Right lobe of liver (tissue), 6 donors: ENCODE data around the gene MED14. TPM values are rescaled to one million over a fixed set of nuclear protein-coding genes. Genes with fewer than 3 reads are reported as not detected.

Experiments
- ATAC-seq, 4 donors: fragments of 200-7000 bp; cut with Tn5 transposase; one replicate each; pipeline ENCODE4 v1.9.1; 2020; ENCODE audit warnings: mild to moderate bottlenecking in 4 of 4, moderate library complexity in 4 of 4
- DNase-seq, 3 donors: peaks; one replicate each; pipeline ENCODE4 v3.0.0-alpha.2; 2020
- H3K27ac ChIP-seq, 3 donors: fragments of 200-600 bp; one replicate each; pipeline ENCODE4 v1.8.0; 2022
- H3K27me3 ChIP-seq, 2 donors: fragments of 200-600 bp; one replicate each; pipeline ENCODE4 v1.8.0; 2022
- H3K36me3 ChIP-seq, 4 donors: fragments of 200-600 bp; sonication (generic) in 1 of 4; one replicate each; pipeline versions ENCODE4 v1.5.1 to v1.8.0; 2017 to 2022; ENCODE audit warnings: control low read depth in 1 of 4
- H3K4me1 ChIP-seq, 4 donors: fragments of 200-600 bp; sonication (generic) in 1 of 4; one replicate each; pipeline versions ENCODE4 v1.5.1 to v1.8.0; 2017 to 2022; ENCODE audit warnings: control low read depth in 1 of 4
- H3K4me3 ChIP-seq, 3 donors: fragments of 200-600 bp; one replicate each; pipeline ENCODE4 v1.8.0; 2022
- H3K9me3 ChIP-seq, 4 donors: fragments of 200-600 bp; sonication (generic) in 1 of 4; one replicate each; pipeline versions ENCODE4 v1.5.1 to v1.8.0; 2017 to 2022; ENCODE audit warnings: control low read depth in 1 of 4
- POLR2A ChIP-seq: fragments of 450-650 bp; IDR thresholded peaks from one replicate; pipeline ENCODE4 v1.6.1; 2017; ENCODE audit warnings: antibody characterized with exemption, mild to moderate bottlenecking
- whole genome bisulfite sequencing: methylation state at CpG from one replicate; pipeline ENCODE4 v1.1.6; 2018; ENCODE audit warnings: low coverage, low lambda C conversion rate; ENCODE audit not compliant: insufficient coverage; ENCODE audit errors: missing lambda C conversion rate; 5-methylcytosine and 5-hydroxymethylcytosine counted together
- intact Hi-C, 2 donors: fragments of 100-400 bp; cut with DNase I; formaldehyde crosslinking; loops; one replicate each; pipeline versions ENCODE4 v1.11.2 to v1.14.1; 2022
- total RNA-seq, 6 experiments: library from RNA; depleted of rRNA in 2 of 6; stranded (reverse); fragments of >200 nt in 2 of 6; fragmentation: NEBNext Ultra II Directional in 3 of 6; extraction: Animal tissue kit (Norgen Biotek cat#: 25700) in 3 of 6; gene quantifications; one replicate each; pipeline versions ENCODE4 v1.1.0 to v1.2.4, GENCODE V29; 2016 to 2023
- TF ChIP-seq, protein P1 (sequence below), 4 donors: fragments of 200-600 bp in 3 of 4; fragments of 450-650 bp in 1 of 4; IDR thresholded peaks; one replicate each; pipeline versions ENCODE4 v1.5.1 to v1.8.0; 2016 to 2022; ENCODE audit warnings: antibody characterized with exemption in 4 of 4, mild to moderate bottlenecking in 2 of 4
- donor health status: DM: no; HTN: yes; CAD: no.
- donor health status: DM: no; HTN: no; CAD: no.
- donor health status: DM: no; HTN: no; CAD: no.
- donor health status: DM: no; HTN: yes; CAD: no.
- donor health status: DM: no; HTN: yes; CAD: no.

The MED14 gene
- total RNA-seq, 6 experiments from 2014 or later: 13.6 to 28.4 (median 24.2) TPM

DNA sequence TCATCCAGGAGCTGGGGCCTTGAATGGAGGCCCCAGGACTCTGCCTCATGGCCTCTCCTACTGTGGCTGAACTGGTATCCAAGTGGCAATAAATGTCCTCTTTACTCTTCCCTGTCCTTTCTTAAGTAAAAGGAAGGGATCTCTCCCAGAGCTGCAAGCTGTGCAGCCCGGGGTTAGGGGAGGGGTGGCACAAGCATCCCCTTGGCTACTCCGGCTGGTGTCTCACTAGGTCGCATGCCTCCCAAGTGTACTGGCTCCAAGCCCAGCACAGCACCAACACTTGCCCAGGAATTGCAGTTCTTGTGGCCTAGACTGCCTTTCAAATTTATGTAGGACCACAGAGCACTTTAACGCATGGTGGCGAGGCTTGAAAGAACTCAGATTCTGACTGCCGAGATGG lies 44.7 kb upstream of the MED14 start:
- no peak for ATAC-seq
- Histone ChIP-seq H3K4me1 (no peaks in the 10 kb centered on the region), H3K9me3 (no peaks in the 10 kb centered on the region), H3K27me3 (peaks cover 0 to 8% of the 10 kb centered on the region in 2 donors), H3K36me3 (no peaks in the 10 kb centered on the region), H3K27ac (no peak overlapping the region), H3K4me3 (no peak overlapping the region)
- TF ChIP-seq POLR2A: no peak
- TF ChIP-seq, protein P1, sequence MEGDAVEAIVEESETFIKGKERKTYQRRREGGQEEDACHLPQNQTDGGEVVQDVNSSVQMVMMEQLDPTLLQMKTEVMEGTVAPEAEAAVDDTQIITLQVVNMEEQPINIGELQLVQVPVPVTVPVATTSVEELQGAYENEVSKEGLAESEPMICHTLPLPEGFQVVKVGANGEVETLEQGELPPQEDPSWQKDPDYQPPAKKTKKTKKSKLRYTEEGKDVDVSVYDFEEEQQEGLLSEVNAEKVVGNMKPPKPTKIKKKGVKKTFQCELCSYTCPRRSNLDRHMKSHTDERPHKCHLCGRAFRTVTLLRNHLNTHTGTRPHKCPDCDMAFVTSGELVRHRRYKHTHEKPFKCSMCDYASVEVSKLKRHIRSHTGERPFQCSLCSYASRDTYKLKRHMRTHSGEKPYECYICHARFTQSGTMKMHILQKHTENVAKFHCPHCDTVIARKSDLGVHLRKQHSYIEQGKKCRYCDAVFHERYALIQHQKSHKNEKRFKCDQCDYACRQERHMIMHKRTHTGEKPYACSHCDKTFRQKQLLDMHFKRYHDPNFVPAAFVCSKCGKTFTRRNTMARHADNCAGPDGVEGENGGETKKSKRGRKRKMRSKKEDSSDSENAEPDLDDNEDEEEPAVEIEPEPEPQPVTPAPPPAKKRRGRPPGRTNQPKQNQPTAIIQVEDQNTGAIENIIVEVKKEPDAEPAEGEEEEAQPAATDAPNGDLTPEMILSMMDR (IDR thresholded peaks at IDR 0.05): no peak
- intact Hi-C loops: no loop called here
- 53% methylated on average over 3 of the region's 6 CpGs for WGBS
- DNase-seq: no peak

DNA sequence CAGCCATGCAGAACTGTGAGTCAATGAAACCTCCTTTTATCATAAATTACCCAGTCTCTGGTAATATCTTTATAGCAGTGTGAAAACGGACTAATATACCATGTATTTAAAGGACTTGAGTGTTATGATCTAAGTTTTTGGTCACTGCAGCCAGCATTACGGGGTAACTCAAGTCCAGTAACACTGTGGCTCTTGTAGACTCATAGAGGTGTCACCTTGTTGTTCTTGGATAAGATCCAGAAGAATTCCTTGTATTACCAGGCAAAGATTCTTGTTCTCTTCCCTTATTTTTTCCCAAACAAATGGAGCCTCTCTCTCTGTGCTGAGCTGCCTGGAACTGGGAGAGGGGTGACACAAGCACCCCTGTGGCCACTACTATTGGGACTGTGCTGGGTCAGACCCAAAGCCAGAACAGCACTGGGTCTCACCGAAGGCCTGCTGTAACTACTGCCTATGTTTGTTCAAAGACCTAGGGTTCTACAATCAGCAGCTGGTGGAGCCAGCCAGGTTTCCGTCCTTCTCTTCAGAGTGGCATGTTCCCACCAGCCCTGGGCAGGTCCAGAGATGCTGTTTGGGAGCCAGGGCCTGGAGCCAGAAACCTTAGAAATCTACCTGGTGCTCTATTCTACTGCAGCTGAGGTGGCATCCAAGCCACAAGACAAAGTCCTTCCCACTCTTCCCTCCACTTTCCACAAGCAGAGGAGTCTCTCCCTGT lies 43.7 kb upstream of the MED14 start:
- H3K27ac ChIP-seq: no peak overlapping the region
- intact Hi-C loops: no loop called here
- H3K4me1 ChIP-seq: no peaks in the 10 kb centered on the region
- no peaks in the 10 kb centered on the region for H3K36me3 ChIP-seq
- TF ChIP-seq POLR2A: no peak
- TF ChIP-seq, protein P1 (IDR thresholded peaks at IDR 0.05): no peak
- ATAC-seq (no peak), DNase-seq (no peak)
- WGBS: 64% methylated on average over 4 of the region's 4 CpGs
- no peak overlapping the region for H3K4me3 ChIP-seq
- peaks cover 0 to 8% of the 10 kb centered on the region in 2 donors for H3K27me3 ChIP-seq
- H3K9me3 ChIP-seq: no peaks in the 10 kb centered on the region

DNA sequence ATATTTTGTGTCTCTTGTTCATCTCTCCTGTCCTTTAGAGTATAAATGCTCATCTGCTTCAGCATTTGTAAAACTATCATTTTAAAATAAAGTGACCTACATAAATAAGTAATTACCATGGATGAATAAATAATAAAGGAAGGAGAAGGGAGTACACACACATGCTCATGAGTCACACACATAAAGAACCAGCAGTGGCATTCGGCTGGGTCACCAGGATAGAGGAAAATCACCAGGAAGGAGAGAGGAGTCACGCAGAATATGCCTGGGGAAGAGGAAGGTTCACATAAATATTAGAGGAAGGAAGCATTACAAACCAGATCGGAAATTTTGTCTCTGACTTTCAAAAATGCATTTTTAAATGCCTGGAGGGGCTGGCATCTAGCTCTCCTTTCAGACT lies 38.5 kb upstream of the MED14 start:
- Histone ChIP-seq H3K4me1 (peaks cover 0 to 3% (median 0%) of the 10 kb centered on the region in 4 donors), H3K9me3 (no peaks in the 10 kb centered on the region), H3K27me3 (peaks cover 0 to 8% of the 10 kb centered on the region in 2 donors), H3K27ac (no peak overlapping the region), H3K36me3 (no peaks in the 10 kb centered on the region), H3K4me3 (no peak overlapping the region)
- intact Hi-C loops: no loop called here
- WGBS: 44% methylated on average over 3 of the region's 3 CpGs
- TF ChIP-seq, protein P1 (IDR thresholded peaks at IDR 0.05): no peak
- TF ChIP-seq POLR2A: no peak
- ATAC-seq: peak in 2 of 4 donors; percentile 63 to 85
- DNase-seq: no peak

DNA sequence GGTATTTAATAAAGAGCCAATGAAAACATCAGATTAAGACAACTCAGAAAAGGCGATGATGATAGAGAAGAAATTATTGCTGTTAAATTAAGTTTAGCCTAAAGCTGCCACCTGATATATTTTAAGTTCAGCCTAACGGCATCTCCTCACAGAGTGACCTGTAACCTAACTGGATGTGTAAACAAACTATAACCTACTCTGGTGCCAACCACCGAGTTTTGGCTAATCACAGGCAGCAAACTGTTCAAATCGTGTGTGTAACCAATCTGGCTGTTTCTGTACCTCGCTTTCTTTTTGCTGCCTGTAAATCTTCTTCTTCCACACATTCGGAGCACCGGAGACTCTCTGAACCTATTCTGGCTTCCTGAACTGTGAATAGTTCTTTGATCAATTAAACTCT lies 37.8 kb upstream of the MED14 start:
- peaks cover 0 to 3% (median 0%) of the 10 kb centered on the region in 4 donors for H3K4me1 ChIP-seq
- no peaks in the 10 kb centered on the region for H3K36me3 ChIP-seq
- H3K27ac ChIP-seq: no peak overlapping the region
- no peaks in the 10 kb centered on the region for H3K9me3 ChIP-seq
- ATAC-seq (peak; percentile 78 to 90 (median 84)), DNase-seq (peak in 1 of 3 donors; percentile 44)
- H3K4me3 ChIP-seq: no peak overlapping the region
- TF ChIP-seq, protein P1 (IDR thresholded peaks at IDR 0.05): no peak
- TF ChIP-seq POLR2A: no peak
- 41% methylated on average over 5 of the region's 7 CpGs for WGBS
- H3K27me3 ChIP-seq: peaks cover 0 to 8% of the 10 kb centered on the region in 2 donors
- intact Hi-C loops: no loop called here
